A673 (cell line): Measurements from ENCODE around the gene ZSWIM9. TPM values are rescaled to one million over a fixed set of nuclear protein-coding genes. Genes with fewer than 3 reads are reported as not detected.
A peak's percentile ranks its signal among the peaks of the same experiment; 100 is the strongest.

Source experiments
- BruUV-seq: library from RNA; stranded (reverse); fragments of 400-500 nt; replicated peaks from 2 replicates; lab custom pipeline; 2021; lab: Mats Ljungman, UMichigan
- CTCF ChIA-PET: fragments of 300-600 bp; sonication (Branson Sonifier 250); formaldehyde crosslinking; loops from one replicate; lab custom pipeline; 2022; ENCODE audit warnings: antibody characterized with exemption; lab: Charles Lee
- POLR2A ChIA-PET: fragments of 300-600 bp; sonication (Branson Sonifier 250); formaldehyde crosslinking; loops from one replicate; lab custom pipeline; 2022; ENCODE audit warnings: antibody characterized with exemption; ENCODE audit not compliant: low non-redundant PET; lab: Charles Lee
- DNase-seq: peaks from one replicate; pipeline ENCODE4 v3.0.0-alpha.2; 2015; ENCODE audit warnings: low spot score
- H3K27ac ChIP-seq: fragments of 200-600 bp; sonication (generic); 2 replicates; pipeline ENCODE4 v1.5.1; 2016; ENCODE audit warnings: mixed run types, low read depth, mild to moderate bottlenecking, mixed read lengths, antibody characterized with exemption, low read length; ENCODE audit not compliant: poor library complexity, severe bottlenecking
- H3K27me3 ChIP-seq: fragments of 200-600 bp; sonication (generic); replicated peaks from 2 replicates; pipeline ENCODE4 v1.6.1; 2017; ENCODE audit warnings: mixed run types, low read depth, mild to moderate bottlenecking, mixed read lengths, antibody characterized with exemption, low read length; ENCODE audit not compliant: insufficient read depth, poor library complexity
- H3K36me3 ChIP-seq: fragments of 200-600 bp; sonication (generic); 2 replicates; pipeline ENCODE4 v1.6.1; 2016; ENCODE audit warnings: mixed run types, mild to moderate bottlenecking, mixed read lengths, antibody characterized with exemption, low read length; ENCODE audit not compliant: insufficient read depth, poor library complexity, severe bottlenecking
- H3K4me1 ChIP-seq: fragments of 200-600 bp; sonication (generic); 2 replicates; pipeline ENCODE4 v1.6.1; 2017; ENCODE audit warnings: mixed run types, mild to moderate bottlenecking, mixed read lengths, antibody characterized with exemption, low read length; ENCODE audit not compliant: insufficient read depth, poor library complexity, severe bottlenecking
- H3K4me3 ChIP-seq: fragments of 200-600 bp; sonication (generic); 2 replicates; pipeline ENCODE4 v1.5.1; 2016; ENCODE audit warnings: low read depth, mixed run types, mild to moderate bottlenecking, mixed read lengths, low read length; ENCODE audit not compliant: poor library complexity, severe bottlenecking
- H3K9me3 ChIP-seq: fragments of 200-600 bp; sonication (generic); 2 replicates; pipeline ENCODE4 v1.6.1; 2016; ENCODE audit warnings: mixed run types, low read depth, mild to moderate bottlenecking, mixed read lengths, antibody characterized with exemption, low read length; ENCODE audit not compliant: poor library complexity, severe bottlenecking
- EZH2 ChIP-seq: fragments of 200-600 bp; sonication (generic); IDR thresholded peaks from 2 replicates; pipeline ENCODE4 v1.6.1; 2017; ENCODE audit warnings: borderline replicate concordance, low read depth, mild to moderate bottlenecking, mixed read lengths, antibody characterized with exemption, low read length; ENCODE audit not compliant: poor library complexity, severe bottlenecking
- intact Hi-C: fragments of 100-400 bp; cut with micrococcal nuclease; formaldehyde crosslinking; loops from one replicate; pipeline ENCODE4 v1.10.0; 2022; ENCODE audit not compliant: unreplicated experiment
- total RNA-seq: library from RNA; stranded (reverse); gene quantifications from 2 replicates; pipeline ENCODE4 v1.2.3, GENCODE V29; 2021
- TF ChIP-seq, protein P1 (sequence below): fragments of 300-800, 200-600 bp; sonication (generic); conservative IDR thresholded peaks from 2 replicates; pipeline ENCODE4 v1.5.1; 2017; ENCODE audit warnings: low read depth, mild to moderate bottlenecking, antibody characterized with exemption, low read length, moderate library complexity, mixed read lengths

Gene ZSWIM9
- total RNA-seq, 1 experiment from 2014 or later = 12.0 TPM

- no TSS peak for BruUV-seq
- H3K4me3 ChIP-seq = no peak overlapping the region
- peak overlapping the region; percentile 46 for H3K27ac ChIP-seq
- intact Hi-C loops = no loop called here
- H3K27me3 ChIP-seq = no peaks in the 10 kb centered on the region
- DNase-seq = no peak
- peaks cover 2% of the 10 kb centered on the region for H3K9me3 ChIP-seq
- POLR2A ChIA-PET = no interaction called here
- H3K4me1 ChIP-seq = peaks cover 9% of the 10 kb centered on the region
- CTCF ChIA-PET = interaction anchor here (0.8 to 1.4 kb wide), 4 partner anchors 12 to 84 kb away, joined by 3 to 14 read pairs (median 5); no protein-coding TSS in a partner anchor
- TF ChIP-seq EZH2 = no peak
- TF ChIP-seq, protein P1, sequence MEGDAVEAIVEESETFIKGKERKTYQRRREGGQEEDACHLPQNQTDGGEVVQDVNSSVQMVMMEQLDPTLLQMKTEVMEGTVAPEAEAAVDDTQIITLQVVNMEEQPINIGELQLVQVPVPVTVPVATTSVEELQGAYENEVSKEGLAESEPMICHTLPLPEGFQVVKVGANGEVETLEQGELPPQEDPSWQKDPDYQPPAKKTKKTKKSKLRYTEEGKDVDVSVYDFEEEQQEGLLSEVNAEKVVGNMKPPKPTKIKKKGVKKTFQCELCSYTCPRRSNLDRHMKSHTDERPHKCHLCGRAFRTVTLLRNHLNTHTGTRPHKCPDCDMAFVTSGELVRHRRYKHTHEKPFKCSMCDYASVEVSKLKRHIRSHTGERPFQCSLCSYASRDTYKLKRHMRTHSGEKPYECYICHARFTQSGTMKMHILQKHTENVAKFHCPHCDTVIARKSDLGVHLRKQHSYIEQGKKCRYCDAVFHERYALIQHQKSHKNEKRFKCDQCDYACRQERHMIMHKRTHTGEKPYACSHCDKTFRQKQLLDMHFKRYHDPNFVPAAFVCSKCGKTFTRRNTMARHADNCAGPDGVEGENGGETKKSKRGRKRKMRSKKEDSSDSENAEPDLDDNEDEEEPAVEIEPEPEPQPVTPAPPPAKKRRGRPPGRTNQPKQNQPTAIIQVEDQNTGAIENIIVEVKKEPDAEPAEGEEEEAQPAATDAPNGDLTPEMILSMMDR = no peak
- peaks cover 5% of the 10 kb centered on the region for H3K36me3 ChIP-seq
Observed at GRCh38 chr19:48190885-48191284, 20.4 kb downstream of the ZSWIM9 start.

DNA sequence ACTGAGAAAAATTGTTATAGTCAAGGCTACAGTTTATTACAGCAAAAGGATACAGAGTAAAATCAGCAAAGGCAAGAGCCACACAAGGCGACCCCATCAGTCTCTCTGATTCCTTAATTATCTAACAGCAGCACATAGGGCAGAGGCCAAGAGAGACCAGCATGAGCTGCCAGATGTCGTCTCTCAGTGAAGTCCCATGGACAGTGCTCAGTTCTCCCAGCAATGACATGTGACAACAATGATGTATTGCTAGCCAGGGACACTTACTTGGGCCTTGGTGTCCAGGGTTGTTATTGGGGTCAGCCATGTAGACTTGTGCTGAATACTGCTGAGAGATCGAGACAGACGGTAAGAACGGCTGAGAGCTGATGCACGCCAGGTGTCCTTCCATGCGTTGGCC, 22.3 kb downstream of the ZSWIM9 start:
- CTCF ChIA-PET = no interaction called here
- Histone ChIP-seq H3K4me1 (peaks cover 16% of the 10 kb centered on the region), H3K9me3 (peaks cover 2% of the 10 kb centered on the region), H3K36me3 (peaks cover 5% of the 10 kb centered on the region), H3K27me3 (no peaks in the 10 kb centered on the region), H3K4me3 (no peak overlapping the region), H3K27ac (no peak overlapping the region)
- intact Hi-C loops = no loop called here
- no TSS peak for BruUV-seq
- TF ChIP-seq EZH2 = no peak
- TF ChIP-seq, protein P1 = no peak
- POLR2A ChIA-PET = no interaction called here
- no peak for DNase-seq

- peaks cover 2% of the 10 kb centered on the region for H3K9me3 ChIP-seq
- TF ChIP-seq EZH2 = no peak
- TF ChIP-seq, protein P1 = peak; percentile 64
- CTCF ChIA-PET = interaction anchor here (1.0 kb wide), 1 partner anchor 9 kb away, joined by 4 read pairs; no protein-coding TSS in a partner anchor
- H3K4me1 ChIP-seq = peaks cover 16% of the 10 kb centered on the region
- no TSS peak for BruUV-seq
- POLR2A ChIA-PET = interaction anchor here (0.6 kb wide), 1 partner anchor 9 kb away, joined by 3 read pairs; no protein-coding TSS in a partner anchor
- H3K27ac ChIP-seq = no peak overlapping the region
- peaks cover 5% of the 10 kb centered on the region for H3K36me3 ChIP-seq
- no peaks in the 10 kb centered on the region for H3K27me3 ChIP-seq
- H3K4me3 ChIP-seq = no peak overlapping the region
- DNase-seq = no peak
- intact Hi-C loops = no loop called here
Observed at GRCh38 chr19:48194041-48194843, 23.8 kb downstream of the ZSWIM9 start.
